Measurements from ENCODE around the gene ACSS3.

DNA sequence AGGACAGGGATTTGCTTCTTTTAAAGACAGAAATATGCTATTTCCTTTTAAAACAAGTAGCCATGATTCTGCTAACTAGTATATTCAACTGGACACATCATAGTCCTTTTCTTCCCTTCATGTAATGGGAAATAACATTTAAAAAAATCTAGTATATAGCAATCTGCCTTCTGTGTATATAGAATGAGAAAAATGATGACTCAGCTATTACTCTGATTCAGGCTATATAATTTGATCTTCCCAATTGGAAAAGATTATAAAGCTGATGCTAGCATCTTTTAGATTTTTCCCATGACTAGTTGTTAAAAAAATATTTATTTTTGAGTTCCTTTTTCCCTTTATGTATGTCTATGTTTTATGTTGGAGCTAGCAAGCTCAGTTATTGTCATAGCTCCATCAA is 86.9 kb downstream of the ACSS3 start:
- TF ChIP-seq POLR2A (IDR thresholded peaks at IDR 0.05; ENCODE audit: low read depth, low read length) = no peak
- no peak for TF ChIP-seq POLR2AphosphoS5 (IDR thresholded peaks at IDR 0.05; ENCODE audit: low read depth, low read length)
- no peak for TF ChIP-seq TAF1 (IDR thresholded peaks at IDR 0.05; ENCODE audit: borderline replicate concordance, low read depth, low read length)
